ENCODE measurements around the gene HEG1. TPM values are rescaled to one million over a fixed set of nuclear protein-coding genes. Genes with fewer than 3 reads are reported as not detected.

Gene HEG1
- total and polyA plus RNA-seq, 9 donors, result 12.2 to 64.7 (median 35.6) TPM

DNA sequence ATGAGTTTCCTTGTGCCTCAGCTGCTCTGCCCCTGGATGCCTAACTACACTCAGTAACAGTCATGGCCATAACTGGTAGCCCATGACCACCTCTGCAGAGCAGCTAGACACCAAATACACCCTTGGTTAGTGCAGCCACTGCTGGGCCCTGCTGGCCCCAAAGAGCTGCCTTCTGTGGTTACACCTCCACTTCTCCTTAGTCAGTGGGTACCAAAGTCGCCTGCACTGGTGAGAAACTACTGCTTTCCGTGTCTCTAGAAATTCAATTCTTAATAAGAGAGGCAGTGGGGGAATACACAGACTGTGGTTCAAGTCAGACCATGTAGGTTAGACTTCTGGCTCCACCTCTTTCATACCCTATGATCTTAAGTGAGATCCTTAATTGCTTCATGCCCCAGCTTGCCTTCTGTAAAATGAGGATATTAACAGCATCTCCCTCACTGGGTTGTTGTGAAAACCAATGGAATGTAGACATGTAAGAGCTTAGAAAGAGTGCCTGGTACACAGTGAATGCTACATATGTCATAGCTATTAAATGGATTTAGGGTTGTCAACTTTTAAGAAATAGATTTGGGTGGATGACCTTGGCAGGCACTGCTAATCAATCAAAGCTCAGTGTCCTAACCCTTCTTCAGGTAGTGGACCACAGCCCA is 18.2 kb downstream of the HEG1 start:
- H3K27ac ChIP-seq, result no peak overlapping the region
- no peaks in the 10 kb centered on the region for H3K36me3 ChIP-seq
- H3K9me3 ChIP-seq, result no peaks in the 10 kb centered on the region
- no peaks in the 10 kb centered on the region for H3K27me3 ChIP-seq
- H3K4me1 ChIP-seq (ENCODE audit: insufficient read depth), result peaks cover 6% of the 10 kb centered on the region
- intact Hi-C loops (cut with DNase I), result loop anchor here in 1 of 4 donors (10.0 kb wide), 1 partner anchor 1027 kb away; no protein-coding TSS in a partner anchor
- DNase-seq, result no peak
- no peak overlapping the region for H3K4me3 ChIP-seq
- TF ChIP-seq, protein P1, sequence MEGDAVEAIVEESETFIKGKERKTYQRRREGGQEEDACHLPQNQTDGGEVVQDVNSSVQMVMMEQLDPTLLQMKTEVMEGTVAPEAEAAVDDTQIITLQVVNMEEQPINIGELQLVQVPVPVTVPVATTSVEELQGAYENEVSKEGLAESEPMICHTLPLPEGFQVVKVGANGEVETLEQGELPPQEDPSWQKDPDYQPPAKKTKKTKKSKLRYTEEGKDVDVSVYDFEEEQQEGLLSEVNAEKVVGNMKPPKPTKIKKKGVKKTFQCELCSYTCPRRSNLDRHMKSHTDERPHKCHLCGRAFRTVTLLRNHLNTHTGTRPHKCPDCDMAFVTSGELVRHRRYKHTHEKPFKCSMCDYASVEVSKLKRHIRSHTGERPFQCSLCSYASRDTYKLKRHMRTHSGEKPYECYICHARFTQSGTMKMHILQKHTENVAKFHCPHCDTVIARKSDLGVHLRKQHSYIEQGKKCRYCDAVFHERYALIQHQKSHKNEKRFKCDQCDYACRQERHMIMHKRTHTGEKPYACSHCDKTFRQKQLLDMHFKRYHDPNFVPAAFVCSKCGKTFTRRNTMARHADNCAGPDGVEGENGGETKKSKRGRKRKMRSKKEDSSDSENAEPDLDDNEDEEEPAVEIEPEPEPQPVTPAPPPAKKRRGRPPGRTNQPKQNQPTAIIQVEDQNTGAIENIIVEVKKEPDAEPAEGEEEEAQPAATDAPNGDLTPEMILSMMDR (IDR thresholded peaks at IDR 0.05), result no peak
- no peak for TF ChIP-seq POLR2A (IDR thresholded peaks at IDR 0.05)
- no peak for TF ChIP-seq EP300 (IDR thresholded peaks at IDR 0.05)
- WGBS, 3 donors, result 96 to 100% (median 100%) methylated on average over 2 of the region's 2 CpGs

GRCh38 chr3:125035217-125035616 is 20.6 kb downstream of the HEG1 start:
- intact Hi-C loops (cut with DNase I), result loop anchor here in 1 of 4 donors (10.0 kb wide), 1 partner anchor 1030 kb away; no protein-coding TSS in a partner anchor
- DNase-seq, result no peak
- peaks cover 3% of the 10 kb centered on the region for H3K4me1 ChIP-seq (ENCODE audit: insufficient read depth)

DNA sequence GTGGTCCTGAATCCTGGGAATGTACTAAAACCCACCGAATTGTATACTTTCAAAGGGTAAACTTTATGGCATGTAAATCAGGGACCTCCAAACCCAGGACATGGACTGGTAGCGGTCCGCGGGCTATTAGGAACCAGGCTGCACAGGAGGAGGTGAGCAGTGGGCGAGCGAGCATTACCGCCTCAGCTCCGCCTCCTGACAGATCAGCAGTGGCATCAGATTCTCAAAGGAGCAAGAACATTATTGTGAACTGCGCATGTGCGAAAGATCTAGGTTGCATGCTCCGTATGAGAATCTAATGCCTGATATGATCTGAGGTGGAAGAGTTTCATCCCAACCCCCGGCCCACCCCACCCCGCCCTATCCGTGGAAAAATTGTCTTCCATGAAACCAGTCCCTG is 22.2 kb downstream of the HEG1 start:
- intact Hi-C loops (cut with DNase I), result loop anchor here in 1 of 4 donors (10.0 kb wide), 1 partner anchor 1031 kb away; no protein-coding TSS in a partner anchor
- H3K27ac ChIP-seq, result no peak overlapping the region
- 92 to 96% (median 93%) methylated on average over 14 of the region's 14 CpGs for WGBS, 3 donors

More at GRCh38 chr3:125035217-125035616, 20.6 kb downstream of the HEG1 start:
- no peaks in the 10 kb centered on the region for H3K9me3 ChIP-seq
- H3K27me3 ChIP-seq, result no peaks in the 10 kb centered on the region
- TF ChIP-seq POLR2A (IDR thresholded peaks at IDR 0.05) (no peak), EP300 (IDR thresholded peaks at IDR 0.05) (no peak)
- TF ChIP-seq, protein P1 (IDR thresholded peaks at IDR 0.05), result no peak
- H3K27ac ChIP-seq, result no peak overlapping the region
- H3K4me3 ChIP-seq, result no peak overlapping the region
- 93 to 94% (median 93%) methylated on average over 5 of the region's 5 CpGs for WGBS, 3 donors
- H3K36me3 ChIP-seq, result no peaks in the 10 kb centered on the region

DNA sequence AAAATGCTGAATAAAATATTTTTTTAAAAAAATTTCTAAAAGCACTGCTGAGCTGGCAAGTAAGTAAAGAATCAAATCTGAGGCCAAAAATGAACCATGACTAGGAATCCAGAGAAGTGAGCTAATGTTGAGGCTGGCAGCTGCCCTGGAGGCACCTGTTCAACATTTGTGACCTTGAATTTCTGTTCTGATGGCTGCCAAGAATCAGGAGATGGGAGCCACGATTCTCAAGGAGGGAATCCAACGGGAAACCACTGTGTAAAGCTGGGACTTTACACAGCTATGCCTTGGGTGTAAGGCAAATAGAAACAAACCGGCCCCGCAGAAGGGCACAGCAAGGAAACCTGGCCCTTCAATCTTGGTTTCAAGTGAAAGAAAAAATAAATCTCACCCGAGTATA is 22.7 kb downstream of the HEG1 start:
- Histone ChIP-seq H3K27me3 (no peaks in the 10 kb centered on the region), H3K4me3 (no peak overlapping the region), H3K27ac (no peak overlapping the region), H3K36me3 (no peaks in the 10 kb centered on the region), H3K9me3 (no peaks in the 10 kb centered on the region), H3K4me1 (ENCODE audit: insufficient read depth) (no peaks in the 10 kb centered on the region)
- intact Hi-C loops (cut with DNase I), result loop anchor here in 1 of 4 donors (10.0 kb wide), 1 partner anchor 1032 kb away; no protein-coding TSS in a partner anchor
- TF ChIP-seq EP300 (IDR thresholded peaks at IDR 0.05) (no peak), POLR2A (IDR thresholded peaks at IDR 0.05) (no peak)
- TF ChIP-seq, protein P1 (IDR thresholded peaks at IDR 0.05), result no peak
- 62 to 68% (median 66%) methylated on average over 5 of the region's 5 CpGs for WGBS, 3 donors
- no peak for DNase-seq

More for the DNA sequence above, 22.2 kb downstream of the HEG1 start:
- Histone ChIP-seq H3K9me3 (no peaks in the 10 kb centered on the region), H3K27me3 (no peaks in the 10 kb centered on the region), H3K36me3 (no peaks in the 10 kb centered on the region), H3K4me1 (ENCODE audit: insufficient read depth) (no peaks in the 10 kb centered on the region), H3K4me3 (no peak overlapping the region)
- TF ChIP-seq EP300 (IDR thresholded peaks at IDR 0.05) (no peak), POLR2A (IDR thresholded peaks at IDR 0.05) (no peak)
- TF ChIP-seq, protein P1 (IDR thresholded peaks at IDR 0.05), result no peak
- no peak for DNase-seq
